GM12878 (cell line): ENCODE data around the gene PPL. TPM values are rescaled to one million over a fixed set of nuclear protein-coding genes. Genes with fewer than 3 reads are reported as not detected.

ENCODE experiments used
- ATAC-seq: fragments of 200-7000 bp; cut with Tn5 transposase; 3 replicates; pipeline ENCODE4 v1.9.1; 2020; ENCODE audit warnings: mild to moderate bottlenecking, moderate library complexity
- BruUV-seq: library from RNA; stranded (reverse); fragments of 400-500 nt; replicated peaks from 2 replicates; lab custom pipeline; 2021; lab: Mats Ljungman, UMichigan
- CTCF ChIA-PET: fragments of 300-600 bp; sonication (Branson Sonifier 250); formaldehyde crosslinking; extraction: SDS; loops from one replicate; lab custom pipeline; 2021; ENCODE audit warnings: inconsistent platforms; lab: Yijun Ruan, JAX
- POLR2A ChIA-PET: fragments of 350-600 bp; formaldehyde crosslinking; extraction: SDS; loops from one replicate; lab custom pipeline; 2021; ENCODE audit warnings: inconsistent platforms; lab: Charles Lee
- RAD21 ChIA-PET: fragments of 300-600 bp; sonication (Branson Sonifier 250); formaldehyde crosslinking; loops from one replicate; lab custom pipeline; 2023; ENCODE audit warnings: antibody characterized with exemption; ENCODE audit not compliant: unreplicated experiment; lab: Charles Lee
- SMC1A ChIA-PET: fragments of 300-600 bp; sonication (Branson Sonifier 250); formaldehyde crosslinking; loops from one replicate; lab custom pipeline; 2023; ENCODE audit not compliant: unreplicated experiment, uncharacterized antibody; lab: Charles Lee
- DNase-seq: peaks from one replicate; pipeline ENCODE4 v3.0.0-alpha.2; 2011; ENCODE audit warnings: low read depth, low spot score
- FAIRE-seq: peaks from 3 replicates; lab custom pipeline; 2011; peaks lifted over from hg19 to GRCh38; lab: Jason Lieb, UNC
- H2AFZ ChIP-seq: 2 replicates; pipeline ENCODE4 v1.6.0; 2011; ENCODE audit warnings: low read depth, low read length, control low read depth; ENCODE audit not compliant: control insufficient read depth
- H3K27ac ChIP-seq: 2 replicates; pipeline ENCODE4 v1.5.1; 2011; ENCODE audit warnings: control low read depth; ENCODE audit not compliant: control insufficient read depth, insufficient read depth
- H3K27me3 ChIP-seq, 2 experiments: replicated peaks in 1 of 2; 2 replicates each; pipeline versions ENCODE4 v1.6.0 to v1.6.1; 2011; ENCODE audit warnings: low read length in 1 of 2; ENCODE audit not compliant: control insufficient read depth in 2 of 2, insufficient read depth in 2 of 2
- H3K36me3 ChIP-seq, 2 experiments: 2 replicates each; pipeline ENCODE4 v1.5.1; 2011; ENCODE audit warnings: low read length in 1 of 2; ENCODE audit not compliant: control insufficient read depth in 2 of 2, insufficient read depth in 2 of 2
- H3K4me1 ChIP-seq: 2 replicates; pipeline ENCODE4 v1.6.1; 2011; ENCODE audit warnings: mild to moderate bottlenecking, low read length, moderate library complexity, mixed read lengths; ENCODE audit not compliant: control insufficient read depth, insufficient read depth
- H3K4me2 ChIP-seq: 2 replicates; pipeline ENCODE4 v1.6.0; 2011; ENCODE audit warnings: control low read depth; ENCODE audit not compliant: control insufficient read depth, insufficient read depth
- H3K4me3 ChIP-seq: fragments of 200-600 bp; sonication (generic); 2 replicates; pipeline ENCODE4 v1.5.1; 2016
- H3K79me2 ChIP-seq: 2 replicates; pipeline ENCODE4 v1.6.0; 2011; ENCODE audit warnings: low read length; ENCODE audit not compliant: control insufficient read depth, insufficient read depth
- H3K9ac ChIP-seq: 2 replicates; pipeline ENCODE4 v1.8.0; 2011; ENCODE audit warnings: low read length, control low read depth, mixed read lengths; ENCODE audit not compliant: control insufficient read depth, insufficient read depth
- H3K9me3 ChIP-seq: replicated peaks from 3 replicates; pipeline ENCODE4 v1.5.1; 2011; ENCODE audit warnings: mild to moderate bottlenecking, low read length; ENCODE audit not compliant: control insufficient read depth, insufficient read depth
- H4K20me1 ChIP-seq: 2 replicates; pipeline ENCODE4 v1.6.0; 2011; ENCODE audit not compliant: control insufficient read depth, insufficient read depth
- CHD1 ChIP-seq: IDR thresholded peaks from 2 replicates; pipeline ENCODE4 v1.6.1; 2012; ENCODE audit warnings: low read depth, low read length, improper control_type of control experiment
- DPF2 ChIP-seq: fragments of 450-650 bp; IDR thresholded peaks from 2 replicates; pipeline ENCODE4 v1.6.1; 2017; ENCODE audit warnings: mild to moderate bottlenecking
- EZH2 ChIP-seq: IDR thresholded peaks from 2 replicates; pipeline ENCODE4 v1.6.1; 2012; ENCODE audit warnings: low read depth, mild to moderate bottlenecking, control low read depth, inconsistent platforms, low read length, borderline replicate concordance; ENCODE audit not compliant: control insufficient read depth
- HCFC1 ChIP-seq: fragments of 150-350 bp; IDR thresholded peaks from 2 replicates; pipeline ENCODE4 v1.6.1; 2014; ENCODE audit warnings: low read length
- HDAC2 ChIP-seq: fragments of 200-600 bp; sonication (generic); IDR thresholded peaks from 2 replicates; pipeline ENCODE4 v1.6.1; 2017
- IKZF1 ChIP-seq: fragments of 450-650 bp; conservative IDR thresholded peaks from 2 replicates; pipeline ENCODE4 v1.6.1; 2017; ENCODE audit warnings: antibody characterized with exemption, mild to moderate bottlenecking
- IRF3 ChIP-seq: fragments of 450-650 bp; IDR thresholded peaks from 2 replicates; pipeline ENCODE4 v1.6.1; 2014; ENCODE audit warnings: mild to moderate bottlenecking
- MAX ChIP-seq: IDR thresholded peaks from 2 replicates; pipeline ENCODE4 v1.6.1; 2012; ENCODE audit warnings: low read depth, low read length, improper control_type of control experiment
- NFIC ChIP-seq: IDR thresholded peaks from 2 replicates; pipeline ENCODE4 v1.6.1; 2012; ENCODE audit warnings: low read depth, mild to moderate bottlenecking, inconsistent platforms, low read length, moderate library complexity
- PKNOX1 ChIP-seq: fragments of 450-650 bp; IDR thresholded peaks from 2 replicates; pipeline ENCODE4 v1.6.1; 2016; ENCODE audit warnings: mild to moderate bottlenecking
- TAF1 ChIP-seq: IDR thresholded peaks from 2 replicates; pipeline ENCODE4 v1.6.1; 2011; ENCODE audit warnings: mild to moderate bottlenecking, low read depth, low read length, borderline replicate concordance
- TBL1XR1 ChIP-seq: IDR thresholded peaks from 2 replicates; pipeline ENCODE4 v1.6.1; 2012; ENCODE audit warnings: low read depth, low read length, improper control_type of control experiment
- ZNF207 ChIP-seq: fragments of 450-650 bp; IDR thresholded peaks from 2 replicates; pipeline ENCODE4 v1.6.1; 2014; ENCODE audit warnings: antibody characterized with exemption, mild to moderate bottlenecking, borderline replicate concordance
- ZNF384 ChIP-seq: IDR thresholded peaks from 2 replicates; pipeline ENCODE4 v1.6.1; 2012; ENCODE audit warnings: low read depth, mild to moderate bottlenecking, low read length, improper control_type of control experiment, borderline replicate concordance
- WGBS: methylation state at CpG from one replicate; pipeline ENCODE4 v1.1.6; 2016; ENCODE audit warnings: low lambda C conversion rate; ENCODE audit not compliant: insufficient replicate concordance, insufficient coverage; ENCODE audit errors: missing lambda C conversion rate; 5-methylcytosine and 5-hydroxymethylcytosine counted together
- in situ Hi-C: fragments of 300-500 bp; cut with MboI; formaldehyde crosslinking; loops from 9 replicates; pipeline ENCODE4 v1.14.3; 2018; ENCODE audit warnings: mixed read lengths
- intact Hi-C: fragments of 100-400 bp; cut with micrococcal nuclease; formaldehyde crosslinking; loops from one replicate; pipeline ENCODE4 v1.14.2; 2022; ENCODE audit not compliant: unreplicated experiment
- polyA plus RNA-seq, 11 experiments: library from polyadenylated mRNA; depleted of rRNA in 4 of 11; unstranded in 6 of 11; stranded (reverse) in 5 of 11; fragments of >200 nt; fragmentation: Nextera tagmentation in 4 of 11; fragmentation: Illumina TruSeq in 1 of 11; extraction: Ambion mirVana in 4 of 11; extraction: Trizol in 1 of 11; gene quantifications; 1 replicate in 1 of 11; 2 replicates in 10 of 11; pipeline versions ENCODE4 v1.2.1 to v1.2.3, GENCODE V29; 2011 to 2016; ENCODE audit warnings: inconsistent platforms in 2 of 11, missing spikeins in 2 of 11, low read depth in 1 of 11
- total RNA-seq, 4 experiments: library from RNA; depleted of rRNA in 3 of 4; stranded (reverse); fragments of >200 nt in 3 of 4; fragmentation: Illumina TruSeq in 1 of 4; extraction: Trizol in 1 of 4; gene quantifications; 2 replicates each; pipeline versions ENCODE4 v1.2.1 to v1.2.3, GENCODE V29; 2013 to 2021
- TF ChIP-seq, protein P1 (sequence below): IDR thresholded peaks from 2 replicates; pipeline ENCODE4 v1.6.1; 2012; ENCODE audit warnings: low read length, inconsistent platforms
- TF ChIP-seq, protein P2 (sequence below): fragments of 450-650 bp; IDR thresholded peaks from 2 replicates; pipeline ENCODE4 v1.6.1; 2018; ENCODE audit warnings: borderline replicate concordance, mild to moderate bottlenecking; ENCODE audit not compliant: partially characterized antibody
- TF ChIP-seq, protein P3 (sequence below): fragments of 450-650 bp; IDR thresholded peaks from 2 replicates; pipeline ENCODE4 v1.6.1; 2017; ENCODE audit warnings: antibody characterized with exemption, mild to moderate bottlenecking, moderate library complexity

Gene PPL
- total and polyA plus RNA-seq, 10 of the 15 experiments (the other 5 are each of a cell fraction or from before 2014, with no cell fraction given), result 0.03 to 0.47 (median 0.05) TPM; not detected in 2

DNA sequence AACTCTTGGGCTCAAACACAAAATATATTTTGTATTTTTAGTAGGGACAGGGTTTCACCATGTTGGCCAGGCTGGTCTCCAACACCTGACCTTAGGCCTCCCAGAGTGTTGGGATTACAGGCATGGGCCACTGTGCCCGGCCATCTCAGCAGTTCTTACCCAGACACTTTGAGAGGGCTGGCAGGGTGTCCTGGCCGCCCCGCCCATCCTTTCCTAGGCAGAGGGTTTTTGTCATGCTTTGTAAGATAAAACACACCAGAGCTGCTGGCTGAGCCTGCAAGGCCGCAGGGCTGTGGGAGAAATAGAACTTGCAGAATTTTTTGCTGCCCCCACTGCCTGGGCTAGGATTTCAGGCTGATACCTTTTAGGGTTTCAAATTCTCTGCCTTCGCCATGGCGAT, 8.7 kb downstream of the PPL start:
- Histone ChIP-seq H3K27me3 (peaks cover 0 to 1% of the 10 kb centered on the region in 2 experiments; a peak in 1 of 4 replicates), H3K4me3 (no peak overlapping the region), H3K36me3 (no peaks in the 10 kb centered on the region), H3K27ac (no peak overlapping the region), H3K79me2 (no peaks in the 10 kb centered on the region), H3K9ac (no peak overlapping the region), H3K4me1 (no peaks in the 10 kb centered on the region), H2AFZ (no peak overlapping the region), H4K20me1 (no peaks in the 10 kb centered on the region), H3K9me3 (peaks cover 3% of the 10 kb centered on the region; the same call in 2 of the 3 replicates), H3K4me2 (no peak overlapping the region)
- intact Hi-C loops, result no loop called here
- ChIA-PET CTCF (no interaction called here), POLR2A (no interaction called here), RAD21 (no interaction called here), SMC1A (no interaction called here)
- ATAC-seq (no peak), FAIRE-seq (no peak), DNase-seq (no peak)
- in situ Hi-C loops, result no loop called here
- TF ChIP-seq HDAC2 (no peak), DPF2 (no peak), TAF1 (no peak), NFIC (no peak), IRF3 (no peak), EZH2 (no peak), TBL1XR1 (no peak), IKZF1 (no peak), HCFC1 (no peak), PKNOX1 (no peak), ZNF207 (no peak), MAX (no peak), ZNF384 (no peak), CHD1 (no peak)
- TF ChIP-seq, protein P1, sequence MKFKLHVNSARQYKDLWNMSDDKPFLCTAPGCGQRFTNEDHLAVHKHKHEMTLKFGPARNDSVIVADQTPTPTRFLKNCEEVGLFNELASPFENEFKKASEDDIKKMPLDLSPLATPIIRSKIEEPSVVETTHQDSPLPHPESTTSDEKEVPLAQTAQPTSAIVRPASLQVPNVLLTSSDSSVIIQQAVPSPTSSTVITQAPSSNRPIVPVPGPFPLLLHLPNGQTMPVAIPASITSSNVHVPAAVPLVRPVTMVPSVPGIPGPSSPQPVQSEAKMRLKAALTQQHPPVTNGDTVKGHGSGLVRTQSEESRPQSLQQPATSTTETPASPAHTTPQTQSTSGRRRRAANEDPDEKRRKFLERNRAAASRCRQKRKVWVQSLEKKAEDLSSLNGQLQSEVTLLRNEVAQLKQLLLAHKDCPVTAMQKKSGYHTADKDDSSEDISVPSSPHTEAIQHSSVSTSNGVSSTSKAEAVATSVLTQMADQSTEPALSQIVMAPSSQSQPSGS, result no peak
- TF ChIP-seq, protein P2, sequence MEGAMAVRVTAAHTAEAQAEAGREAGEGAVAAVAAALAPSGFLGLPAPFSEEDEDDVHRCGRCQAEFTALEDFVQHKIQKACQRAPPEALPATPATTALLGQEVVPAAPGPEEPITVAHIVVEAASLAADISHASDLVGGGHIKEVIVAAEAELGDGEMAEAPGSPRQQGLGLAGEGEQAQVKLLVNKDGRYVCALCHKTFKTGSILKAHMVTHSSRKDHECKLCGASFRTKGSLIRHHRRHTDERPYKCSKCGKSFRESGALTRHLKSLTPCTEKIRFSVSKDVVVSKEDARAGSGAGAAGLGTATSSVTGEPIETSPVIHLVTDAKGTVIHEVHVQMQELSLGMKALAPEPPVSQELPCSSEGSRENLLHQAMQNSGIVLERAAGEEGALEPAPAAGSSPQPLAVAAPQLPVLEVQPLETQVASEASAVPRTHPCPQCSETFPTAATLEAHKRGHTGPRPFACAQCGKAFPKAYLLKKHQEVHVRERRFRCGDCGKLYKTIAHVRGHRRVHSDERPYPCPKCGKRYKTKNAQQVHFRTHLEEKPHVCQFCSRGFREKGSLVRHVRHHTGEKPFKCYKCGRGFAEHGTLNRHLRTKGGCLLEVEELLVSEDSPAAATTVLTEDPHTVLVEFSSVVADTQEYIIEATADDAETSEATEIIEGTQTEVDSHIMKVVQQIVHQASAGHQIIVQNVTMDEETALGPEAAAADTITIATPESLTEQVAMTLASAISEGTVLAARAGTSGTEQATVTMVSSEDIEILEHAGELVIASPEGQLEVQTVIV, result no peak
- TF ChIP-seq, protein P3, sequence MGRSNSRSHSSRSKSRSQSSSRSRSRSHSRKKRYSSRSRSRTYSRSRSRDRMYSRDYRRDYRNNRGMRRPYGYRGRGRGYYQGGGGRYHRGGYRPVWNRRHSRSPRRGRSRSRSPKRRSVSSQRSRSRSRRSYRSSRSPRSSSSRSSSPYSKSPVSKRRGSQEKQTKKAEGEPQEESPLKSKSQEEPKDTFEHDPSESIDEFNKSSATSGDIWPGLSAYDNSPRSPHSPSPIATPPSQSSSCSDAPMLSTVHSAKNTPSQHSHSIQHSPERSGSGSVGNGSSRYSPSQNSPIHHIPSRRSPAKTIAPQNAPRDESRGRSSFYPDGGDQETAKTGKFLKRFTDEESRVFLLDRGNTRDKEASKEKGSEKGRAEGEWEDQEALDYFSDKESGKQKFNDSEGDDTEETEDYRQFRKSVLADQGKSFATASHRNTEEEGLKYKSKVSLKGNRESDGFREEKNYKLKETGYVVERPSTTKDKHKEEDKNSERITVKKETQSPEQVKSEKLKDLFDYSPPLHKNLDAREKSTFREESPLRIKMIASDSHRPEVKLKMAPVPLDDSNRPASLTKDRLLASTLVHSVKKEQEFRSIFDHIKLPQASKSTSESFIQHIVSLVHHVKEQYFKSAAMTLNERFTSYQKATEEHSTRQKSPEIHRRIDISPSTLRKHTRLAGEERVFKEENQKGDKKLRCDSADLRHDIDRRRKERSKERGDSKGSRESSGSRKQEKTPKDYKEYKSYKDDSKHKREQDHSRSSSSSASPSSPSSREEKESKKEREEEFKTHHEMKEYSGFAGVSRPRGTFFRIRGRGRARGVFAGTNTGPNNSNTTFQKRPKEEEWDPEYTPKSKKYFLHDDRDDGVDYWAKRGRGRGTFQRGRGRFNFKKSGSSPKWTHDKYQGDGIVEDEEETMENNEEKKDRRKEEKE, result no peak
- 54% methylated on average over 6 of the region's 6 CpGs for WGBS
- no TSS peak for BruUV-seq
